ENCODE measurements around the gene BICD1.

Gene BICD1

DNA sequence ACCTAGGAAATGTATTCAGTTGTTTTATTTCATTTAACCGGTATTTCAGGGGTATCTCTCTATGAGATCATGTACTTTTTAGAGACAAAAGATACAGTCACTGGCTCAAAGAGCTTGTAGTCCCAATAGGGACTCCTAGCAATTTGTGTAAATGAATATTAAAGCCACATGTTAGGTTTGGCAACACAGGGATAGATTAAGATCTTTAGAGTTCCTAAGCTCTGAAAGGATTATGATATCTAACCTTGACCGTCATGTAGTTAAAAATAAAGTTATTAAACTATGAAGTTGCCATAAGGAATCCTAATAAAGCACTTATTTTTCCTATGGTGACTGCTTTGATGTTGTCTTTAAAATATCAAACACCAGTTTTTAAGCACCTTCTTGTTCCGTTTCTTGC is 192.3 kb downstream of the BICD1 start:
- DNase-seq (ENCODE audit: insufficient read length, low spot score) (no peak), FAIRE-seq (no peak)
- TF ChIP-seq, protein P1, sequence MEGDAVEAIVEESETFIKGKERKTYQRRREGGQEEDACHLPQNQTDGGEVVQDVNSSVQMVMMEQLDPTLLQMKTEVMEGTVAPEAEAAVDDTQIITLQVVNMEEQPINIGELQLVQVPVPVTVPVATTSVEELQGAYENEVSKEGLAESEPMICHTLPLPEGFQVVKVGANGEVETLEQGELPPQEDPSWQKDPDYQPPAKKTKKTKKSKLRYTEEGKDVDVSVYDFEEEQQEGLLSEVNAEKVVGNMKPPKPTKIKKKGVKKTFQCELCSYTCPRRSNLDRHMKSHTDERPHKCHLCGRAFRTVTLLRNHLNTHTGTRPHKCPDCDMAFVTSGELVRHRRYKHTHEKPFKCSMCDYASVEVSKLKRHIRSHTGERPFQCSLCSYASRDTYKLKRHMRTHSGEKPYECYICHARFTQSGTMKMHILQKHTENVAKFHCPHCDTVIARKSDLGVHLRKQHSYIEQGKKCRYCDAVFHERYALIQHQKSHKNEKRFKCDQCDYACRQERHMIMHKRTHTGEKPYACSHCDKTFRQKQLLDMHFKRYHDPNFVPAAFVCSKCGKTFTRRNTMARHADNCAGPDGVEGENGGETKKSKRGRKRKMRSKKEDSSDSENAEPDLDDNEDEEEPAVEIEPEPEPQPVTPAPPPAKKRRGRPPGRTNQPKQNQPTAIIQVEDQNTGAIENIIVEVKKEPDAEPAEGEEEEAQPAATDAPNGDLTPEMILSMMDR (IDR thresholded peaks at IDR 0.05; ENCODE audit: insufficient read depth, missing control alignments) = no peak

DNA sequence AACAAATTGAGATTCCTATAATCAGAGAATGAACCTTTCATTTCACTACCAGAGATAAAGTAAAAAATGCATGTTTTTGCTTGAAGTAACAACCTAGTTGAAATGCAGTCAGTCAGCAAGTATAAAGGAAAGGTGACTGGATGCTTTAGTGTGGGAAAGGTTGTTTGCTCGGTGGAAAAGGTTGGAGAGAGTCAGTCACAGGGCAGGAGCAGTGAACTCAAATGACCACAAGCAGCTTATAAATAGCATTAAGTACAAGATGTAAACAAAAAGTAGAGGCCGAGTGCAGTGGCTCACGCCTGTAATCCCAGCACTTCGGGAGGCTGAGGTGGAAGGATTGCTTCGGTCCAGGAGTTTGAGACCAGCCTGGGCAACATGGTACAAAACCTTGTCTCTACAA is 194.6 kb downstream of the BICD1 start:
- TF ChIP-seq, protein P1 (IDR thresholded peaks at IDR 0.05; ENCODE audit: insufficient read depth, missing control alignments) = no peak
- DNase-seq (ENCODE audit: insufficient read length, low spot score) (no peak), FAIRE-seq (no peak)

DNA sequence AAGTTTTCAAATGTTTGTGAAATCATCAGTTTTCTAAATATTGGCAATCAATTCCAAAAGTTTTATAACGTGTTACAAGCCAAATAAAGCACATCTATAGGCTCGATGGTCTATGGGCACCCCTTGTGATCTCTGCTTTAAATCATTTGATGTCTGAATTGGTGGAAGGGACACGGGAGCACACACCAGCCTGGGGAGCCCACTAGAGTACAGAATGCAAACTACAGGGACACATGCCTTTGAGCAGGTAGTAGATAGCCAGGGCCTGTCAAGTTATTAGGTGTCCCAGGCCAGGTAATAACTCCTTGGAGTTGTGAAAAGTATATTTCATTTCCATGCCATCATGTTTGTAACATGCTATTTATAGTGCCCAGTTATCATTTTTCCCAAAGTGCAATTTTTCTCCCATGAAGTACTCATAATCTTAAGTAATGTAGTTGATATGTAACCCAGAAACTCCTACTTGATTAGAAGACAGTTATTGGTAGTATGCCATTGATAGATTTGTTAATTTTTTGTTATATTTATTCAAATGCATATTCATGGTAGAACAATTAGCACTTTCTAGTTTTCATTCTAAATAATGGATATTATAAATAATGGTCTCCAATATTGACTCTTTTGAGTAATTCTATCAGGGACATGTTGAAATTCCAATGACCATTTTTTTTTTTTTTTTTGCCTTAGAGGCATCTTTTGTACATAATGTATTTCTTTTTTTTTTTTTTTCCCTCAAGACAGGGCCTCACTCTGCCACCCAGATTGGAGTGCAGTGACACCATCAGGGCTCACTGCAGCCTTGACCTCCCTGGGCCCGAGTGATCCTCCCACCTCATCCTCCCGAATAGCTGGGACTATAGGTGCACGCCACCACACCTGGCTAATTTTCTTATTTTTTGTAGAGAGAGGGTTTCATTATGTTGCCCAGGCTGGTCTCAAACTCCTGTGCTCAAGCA is 195.8 kb downstream of the BICD1 start:
- FAIRE-seq = no peak
- DNase-seq (ENCODE audit: insufficient read length, low spot score) = no peak
- TF ChIP-seq, protein P1 (IDR thresholded peaks at IDR 0.05; ENCODE audit: insufficient read depth, missing control alignments) = peak; percentile 4

DNA sequence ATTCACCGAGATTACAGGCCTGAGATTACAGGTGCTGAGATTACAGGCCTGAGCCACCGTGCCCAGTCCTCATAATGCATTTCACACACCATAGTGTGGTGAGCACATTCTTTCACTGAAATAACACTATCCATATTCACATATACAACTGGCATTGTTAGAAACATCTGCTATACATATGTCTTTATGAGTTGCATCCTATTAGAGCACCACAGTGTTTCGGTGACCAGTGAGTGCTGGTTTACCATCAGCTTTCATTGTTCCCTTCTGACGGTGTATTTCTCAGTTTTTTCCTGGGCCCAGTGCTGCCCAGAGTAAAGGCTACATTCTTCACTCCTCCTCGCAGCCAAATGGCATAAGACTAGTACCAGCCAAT is 196.5 kb downstream of the BICD1 start:
- no peak for DNase-seq (ENCODE audit: insufficient read length, low spot score)
- TF ChIP-seq, protein P1 (IDR thresholded peaks at IDR 0.05; ENCODE audit: insufficient read depth, missing control alignments) = no peak
- FAIRE-seq = no peak

DNA sequence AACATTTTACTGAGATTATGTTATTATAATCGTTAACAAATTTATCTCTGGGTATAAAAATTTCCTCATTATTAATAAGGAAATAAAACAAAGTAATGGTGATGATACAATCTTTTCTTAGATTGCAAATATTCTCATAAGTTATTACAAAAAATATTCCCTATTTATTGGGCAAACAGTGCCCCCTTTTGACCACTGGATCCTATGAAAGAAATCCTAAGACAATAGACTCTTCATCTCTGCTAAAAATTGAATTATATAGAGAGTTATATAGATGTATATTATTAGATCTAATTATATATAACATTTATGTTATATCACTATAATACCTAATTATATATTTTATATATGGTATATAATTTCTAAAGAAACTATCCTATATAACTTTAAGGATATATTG is 198.5 kb downstream of the BICD1 start:
- FAIRE-seq (no peak), DNase-seq (ENCODE audit: insufficient read length, low spot score) (no peak)
- TF ChIP-seq, protein P1 (IDR thresholded peaks at IDR 0.05; ENCODE audit: insufficient read depth, missing control alignments) = peak; percentile 42

DNA sequence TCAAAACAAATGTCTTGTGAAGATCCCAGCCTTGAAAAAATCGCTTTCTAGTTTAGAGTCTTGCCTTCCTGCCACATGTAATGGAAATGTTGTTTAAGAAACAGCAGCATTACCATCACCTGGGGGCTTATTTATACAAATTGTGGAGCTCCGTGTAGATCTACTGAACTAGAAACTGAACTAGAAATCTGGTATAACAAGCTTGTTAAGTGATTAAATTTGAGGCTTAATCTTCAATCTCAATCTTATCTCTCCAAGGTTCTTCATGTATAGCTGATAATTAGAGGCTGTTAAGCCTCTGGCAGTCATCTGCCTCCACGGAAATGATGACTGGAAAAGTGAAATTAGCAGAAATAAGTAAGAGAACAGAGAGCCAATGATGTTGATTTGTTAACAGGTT is 200.7 kb downstream of the BICD1 start:
- TF ChIP-seq, protein P1 (IDR thresholded peaks at IDR 0.05; ENCODE audit: insufficient read depth, missing control alignments) = no peak
- no peak for DNase-seq (ENCODE audit: insufficient read length, low spot score)
- peak; percentile 92 for FAIRE-seq

Measured in D721Med (cell line).